DMS 273 (cell line): Measurements from ENCODE around the gene LDLRAD4.
A peak's percentile ranks its signal among the peaks of the same experiment; 100 is the strongest.

Experiments used
- DNase-seq: peaks from one replicate; lab custom pipeline; 2025; ENCODE audit not compliant: unreplicated experiment; lab: John Stamatoyannopoulos, UW

Gene LDLRAD4

GRCh38 chr18:13201292-13201691, 17.3 kb upstream of the LDLRAD4 start:
- DNase-seq, result no peak

GRCh38 chr18:13202571-13202970, 16.0 kb upstream of the LDLRAD4 start:
- no peak for DNase-seq

DNA sequence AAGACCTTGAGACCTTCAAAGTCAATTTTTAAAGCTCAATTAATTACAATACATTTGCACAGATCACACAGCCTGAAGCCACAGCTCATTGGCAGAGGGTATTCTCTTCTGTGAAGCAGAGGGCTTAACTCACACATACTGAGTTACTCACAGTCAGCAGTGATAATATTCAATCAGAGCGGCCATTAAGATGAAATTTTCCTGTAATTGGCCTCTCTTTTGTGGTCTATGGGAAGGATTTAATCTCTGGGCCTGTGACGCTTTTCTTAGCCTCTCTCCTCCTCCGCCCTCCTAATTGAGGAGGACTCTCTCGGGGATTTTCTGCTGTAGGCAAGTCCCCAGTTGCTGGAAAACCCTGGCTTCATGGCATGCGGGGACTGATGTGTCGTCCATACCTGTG, 12.3 kb upstream of the LDLRAD4 start:
- no peak for DNase-seq

DNA sequence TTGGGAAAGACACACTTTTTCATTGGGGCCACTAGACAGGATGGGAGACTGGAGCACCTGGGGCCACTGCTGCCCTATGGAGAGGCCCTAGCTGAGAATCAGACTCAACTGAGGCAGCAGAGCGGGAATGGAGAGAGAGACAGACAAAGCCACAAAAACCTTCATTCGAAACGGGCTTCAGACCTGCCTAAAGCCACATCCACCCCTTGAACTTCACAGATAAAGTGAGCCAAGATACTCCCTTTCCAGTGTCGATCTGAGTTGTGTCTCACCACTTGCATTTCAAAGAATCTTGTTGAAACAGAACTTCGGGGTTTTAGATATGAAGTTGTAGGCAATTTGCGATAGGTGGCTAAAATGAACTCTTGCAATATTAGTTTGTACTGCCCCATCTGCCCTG, 11.3 kb upstream of the LDLRAD4 start:
- DNase-seq, result no peak

GRCh38 chr18:13211534-13211933, 7.0 kb upstream of the LDLRAD4 start:
- no peak for DNase-seq

- DNase-seq, result no peak
Measured at GRCh38 chr18:13213036-13213795, 5.3 kb upstream of the LDLRAD4 start.

GRCh38 chr18:13214609-13215008, 4.0 kb upstream of the LDLRAD4 start:
- no peak for DNase-seq

GRCh38 chr18:13216092-13216582, 2.4 kb upstream of the LDLRAD4 start:
- peak; percentile 87 for DNase-seq

DNA sequence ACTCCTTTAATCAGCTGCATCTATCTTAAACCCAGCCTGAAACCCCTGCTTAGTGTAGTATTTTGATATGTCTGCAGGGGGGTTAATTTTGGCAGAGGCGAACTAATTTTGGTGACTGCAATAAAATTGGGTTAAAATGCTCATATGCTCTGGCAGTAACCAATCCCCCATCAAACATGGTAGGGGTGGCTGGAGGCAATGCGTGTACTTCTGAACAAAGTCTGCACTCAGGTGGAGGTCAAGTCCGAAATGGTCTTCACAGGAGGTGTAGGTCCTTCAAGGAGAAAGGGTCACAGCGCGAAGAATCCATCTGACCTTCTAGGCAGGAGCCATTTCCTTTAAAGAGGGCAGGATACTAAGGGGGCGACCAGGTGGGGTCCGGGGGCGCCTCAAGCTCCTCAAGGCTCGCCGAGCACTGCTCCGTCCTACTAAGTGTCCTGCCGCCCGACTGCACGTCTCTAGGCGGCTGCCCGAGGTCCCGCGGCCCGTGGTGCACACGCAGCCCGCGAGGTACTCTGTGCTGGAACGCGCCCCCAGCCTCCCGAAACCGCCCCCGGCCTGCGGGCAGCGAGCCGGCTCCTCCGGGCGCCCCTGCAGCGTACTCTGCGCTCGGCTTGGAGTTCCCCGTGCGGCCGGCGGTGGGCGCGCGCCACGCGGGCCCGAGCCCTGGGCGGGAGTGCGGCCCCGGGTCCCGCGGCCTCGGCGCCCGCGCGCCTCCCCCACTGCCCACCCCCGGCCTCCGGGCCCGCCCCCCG, 1.7 kb upstream of the LDLRAD4 start:
- DNase-seq, result peak; percentile 77

DNA sequence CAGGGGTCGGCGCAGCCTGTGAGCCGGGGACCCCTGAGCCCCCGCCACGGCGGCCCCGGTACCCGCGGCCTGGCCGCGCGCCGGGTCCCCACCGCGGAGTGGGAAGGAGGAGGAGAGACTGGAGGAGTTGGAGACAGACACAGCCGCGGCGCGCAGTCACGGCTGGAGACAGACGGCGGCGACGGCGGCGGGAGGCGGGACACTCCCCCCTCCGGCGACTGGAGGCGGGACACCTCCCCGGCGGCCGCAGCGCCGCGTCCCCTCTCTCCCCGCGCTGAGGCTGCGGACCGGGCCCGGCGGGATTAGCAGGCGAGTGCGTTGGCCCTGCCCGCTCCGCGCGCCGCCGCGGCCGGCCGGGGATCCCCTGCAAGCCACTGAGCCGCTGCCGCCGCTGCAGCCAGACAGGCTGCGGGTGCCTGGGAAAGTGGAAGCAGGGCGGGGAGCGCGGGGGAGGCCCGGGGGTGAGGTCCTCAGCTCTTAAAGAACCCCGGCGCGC, 1.0 kb upstream of the LDLRAD4 start:
- peak; percentile 80 for DNase-seq

GRCh38 chr18:13217971-13218367, 591 bp upstream of the LDLRAD4 start:
- peak; percentile 56 for DNase-seq

DNA sequence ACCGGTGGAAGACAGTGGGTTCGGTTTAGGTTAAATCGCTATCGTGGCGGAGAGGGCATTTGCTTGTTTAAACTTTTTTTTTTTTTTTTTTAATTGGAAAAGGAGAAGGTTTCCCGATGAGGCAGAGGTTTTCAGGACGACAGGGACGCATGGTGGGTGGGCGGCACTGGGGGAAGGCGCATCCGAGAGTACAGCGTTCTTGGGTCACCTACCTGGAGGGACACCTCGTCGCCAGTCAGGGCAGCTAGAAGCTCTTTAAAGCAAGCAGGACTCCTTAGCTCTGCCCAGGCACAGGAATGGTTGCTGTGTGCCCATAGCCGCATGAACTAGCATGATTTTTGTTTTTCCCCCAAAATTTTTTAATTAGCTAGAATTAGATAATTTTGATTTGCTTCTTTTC, 437 bp downstream of the LDLRAD4 start:
- DNase-seq, result no peak

DNA sequence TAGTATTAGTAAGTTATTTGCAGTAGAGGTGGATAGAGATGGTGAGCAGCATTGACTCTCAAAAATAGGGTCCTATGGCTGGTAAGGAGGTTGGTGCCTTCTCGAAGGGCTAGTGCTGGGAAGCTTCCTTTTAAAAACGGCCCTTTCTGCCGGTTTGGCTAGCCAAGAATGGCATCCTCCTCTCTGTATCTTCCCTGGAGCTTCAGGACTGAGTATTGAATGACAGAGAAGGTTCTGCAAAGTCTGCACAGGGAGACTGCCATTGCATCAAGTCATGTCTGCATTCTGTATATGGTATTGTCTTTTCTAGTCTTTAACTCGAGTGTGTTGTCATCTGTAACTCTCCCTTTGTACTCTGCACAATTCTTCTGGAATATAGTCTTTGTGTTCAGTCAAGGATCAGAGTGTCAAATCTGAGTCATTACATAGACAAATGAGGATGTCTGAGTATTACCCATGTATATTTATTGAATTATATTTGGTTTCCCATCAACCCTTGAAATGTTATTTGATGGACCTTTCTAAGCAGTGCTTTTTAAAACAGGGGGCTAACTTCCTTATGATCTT, 1.1 kb downstream of the LDLRAD4 start:
- no peak for DNase-seq

DNA sequence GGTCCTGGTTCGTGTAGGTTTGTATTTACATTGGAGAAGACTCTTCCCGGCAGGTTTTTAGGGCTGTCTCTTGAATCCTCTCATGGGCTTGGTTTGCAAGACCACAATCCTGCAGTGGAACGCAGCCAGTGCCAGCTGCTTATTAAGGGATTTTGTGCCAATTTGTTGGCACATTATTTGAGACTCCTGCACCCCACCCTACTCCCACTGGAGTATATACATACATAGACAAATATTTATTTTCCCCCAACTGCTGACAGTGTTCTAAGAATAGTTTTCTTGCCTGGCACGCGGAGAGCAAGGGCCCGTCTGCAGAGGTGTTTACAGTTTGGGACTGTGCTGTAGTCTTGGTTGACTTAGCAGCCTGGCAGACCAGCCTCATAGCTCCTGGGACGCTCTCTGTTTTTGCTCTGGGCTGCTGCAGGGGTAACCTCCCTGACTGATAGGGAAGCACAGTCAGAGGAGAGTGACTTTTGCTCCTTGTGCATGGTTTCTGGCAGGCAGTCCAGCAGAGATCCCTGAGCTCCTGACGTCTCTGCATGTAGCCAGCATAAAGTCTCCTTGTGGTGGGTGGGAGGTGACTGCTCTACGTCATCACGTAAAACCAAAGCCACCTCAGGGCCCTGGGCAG, 1.9 kb downstream of the LDLRAD4 start:
- peak; percentile 67 for DNase-seq

- DNase-seq, result peak; percentile 92
Measured at GRCh38 chr18:13221869-13222855, 3.6 kb downstream of the LDLRAD4 start.

- peak; percentile 81 for DNase-seq
Measured at GRCh38 chr18:13222856-13223281, 4.3 kb downstream of the LDLRAD4 start.

- no peak for DNase-seq
Measured at GRCh38 chr18:13223311-13224143, 5.0 kb downstream of the LDLRAD4 start.

DNA sequence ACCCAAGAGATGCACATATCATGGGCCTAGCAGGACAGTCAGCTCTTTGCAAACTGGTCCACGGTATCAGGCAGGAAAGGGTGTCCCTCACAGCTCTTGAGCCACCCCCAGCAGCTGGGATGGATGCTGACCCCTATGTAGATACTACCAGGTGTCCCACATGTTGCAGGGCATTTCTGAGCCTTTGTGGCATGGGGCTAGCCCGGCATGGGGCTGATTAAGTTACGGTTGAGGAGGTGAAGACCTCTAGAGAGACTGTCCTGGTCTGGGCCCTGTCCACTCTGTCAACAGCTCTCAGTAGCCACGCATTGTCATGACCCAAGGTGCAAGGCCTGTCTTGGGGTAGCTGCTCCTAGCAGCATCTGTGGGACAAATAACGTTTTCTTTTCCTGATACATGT, 6.7 kb downstream of the LDLRAD4 start:
- no peak for DNase-seq

DNA sequence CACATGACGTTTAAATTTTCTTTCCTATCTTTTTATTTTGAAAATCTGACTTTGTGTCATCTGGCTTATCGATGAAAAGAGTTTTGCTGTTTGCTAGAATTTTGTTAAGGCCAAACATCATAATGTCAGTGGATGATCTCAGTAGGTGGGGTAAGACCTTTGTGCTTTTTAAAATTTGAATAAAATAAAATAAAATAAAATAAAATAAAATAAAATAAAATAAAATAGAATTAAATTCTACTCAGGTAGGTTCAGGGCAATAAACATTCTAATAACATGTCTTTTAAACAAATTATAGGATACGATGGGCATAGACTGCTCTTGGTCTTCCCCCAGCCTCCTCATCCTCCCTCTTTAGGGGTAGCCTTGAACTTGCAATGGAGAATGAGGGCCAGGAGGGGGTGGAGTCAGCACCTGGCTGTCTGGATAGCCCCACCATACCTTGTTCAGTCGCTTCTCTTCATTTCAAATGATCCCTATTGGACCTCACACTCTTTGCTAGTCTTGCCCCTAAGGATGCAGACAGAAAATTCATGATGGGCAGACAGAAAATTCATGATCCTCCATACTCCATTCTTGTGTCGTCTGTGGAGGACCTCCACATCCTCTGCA, 8.1 kb downstream of the LDLRAD4 start:
- DNase-seq, result no peak
